SK-N-SH (cell line): ENCODE measurements around the gene MACROD2. TPM values are rescaled to one million over a fixed set of nuclear protein-coding genes. Genes with fewer than 3 reads are reported as not detected.

Source experiments
- CTCF ChIA-PET: fragments of 300-600, 350-600 bp; formaldehyde crosslinking; extraction: SDS; loops from one replicate; lab custom pipeline; 2021; lab: Yijun Ruan, JAX
- POLR2A ChIA-PET: fragments of 350-600 bp; sonication (Branson Sonifier 250); formaldehyde crosslinking; extraction: SDS; loops from one replicate; lab custom pipeline; 2020; ENCODE audit warnings: antibody characterized with exemption, inconsistent platforms; lab: Yijun Ruan, JAX
- DNase-seq: peaks from one replicate; pipeline ENCODE4 v3.0.0; 2012
- H2AFZ ChIP-seq: fragments of 200-600 bp; sonication (generic); 2 replicates; pipeline ENCODE4 v1.8.1; 2016; ENCODE audit warnings: antibody characterized with exemption, mild to moderate bottlenecking, low read depth
- H3F3A ChIP-seq: fragments of 200-600 bp; sonication (generic); replicated peaks from 2 replicates; pipeline ENCODE3; 2016; ENCODE audit warnings: antibody characterized with exemption, mild to moderate bottlenecking; ENCODE audit not compliant: insufficient read depth
- H3K27ac ChIP-seq, 2 experiments: fragments of 200-500 bp in 1 of 2; fragments of 200-600 bp in 1 of 2; sonication (Bioruptor generic) in 1 of 2; sonication (generic), shearing (Covaris generic) in 1 of 2; 2 replicates each; pipeline versions ENCODE4 v1.5.1 to v1.6.1; 2014 to 2016; ENCODE audit warnings: low read depth in 2 of 2, inconsistent platforms in 1 of 2, low read length in 1 of 2, mild to moderate bottlenecking in 1 of 2, mixed read lengths in 1 of 2
- H3K27me3 ChIP-seq: fragments of 200-600 bp; sonication (generic), shearing (Covaris generic); 2 replicates; pipeline ENCODE4 v1.6.1; 2016; ENCODE audit warnings: mixed run types; ENCODE audit not compliant: insufficient read depth
- H3K36me3 ChIP-seq, 2 experiments: fragments of 200-500 bp in 1 of 2; fragments of 200-600 bp in 1 of 2; sonication (Bioruptor generic) in 1 of 2; sonication (generic) in 1 of 2; replicated peaks in 1 of 2; 2 replicates each; pipeline versions ENCODE3 to v1.5.1; 2014 to 2016; ENCODE audit warnings: low read length in 1 of 2, mild to moderate bottlenecking in 1 of 2; ENCODE audit not compliant: insufficient read depth in 2 of 2, control insufficient read depth in 1 of 2
- H3K4me1 ChIP-seq, 2 experiments: fragments of 200-500 bp in 1 of 2; fragments of 200-600 bp in 1 of 2; sonication (Bioruptor generic) in 1 of 2; sonication (generic), shearing (Covaris generic) in 1 of 2; 2 replicates each; pipeline versions ENCODE4 v1.5.1 to v1.6.1; 2014 to 2016; ENCODE audit warnings: low read depth in 1 of 2, low read length in 1 of 2, mixed run types in 1 of 2; ENCODE audit not compliant: insufficient read depth in 2 of 2, control insufficient read depth in 1 of 2
- H3K4me2 ChIP-seq: fragments of 200-600 bp; sonication (generic), shearing (Covaris generic); 2 replicates; pipeline ENCODE4 v1.6.1; 2017; ENCODE audit warnings: mixed run types
- H3K4me3 ChIP-seq, 2 experiments: fragments of 200-500 bp in 1 of 2; fragments of 200-600 bp in 1 of 2; sonication (Bioruptor generic) in 1 of 2; sonication (generic), shearing (Covaris generic) in 1 of 2; 2 replicates each; pipeline versions ENCODE4 v1.5.1 to v1.8.1; 2014 to 2016; ENCODE audit warnings: low read depth in 2 of 2, inconsistent platforms in 1 of 2, low read length in 1 of 2, mild to moderate bottlenecking in 1 of 2, mixed read lengths in 1 of 2, moderate library complexity in 1 of 2
- H3K79me2 ChIP-seq: fragments of 200-600 bp; sonication (generic); 2 replicates; pipeline ENCODE4 v1.8.1; 2017; ENCODE audit warnings: mild to moderate bottlenecking; ENCODE audit not compliant: insufficient read depth
- H3K9ac ChIP-seq: fragments of 200-600 bp; sonication (generic); 2 replicates; pipeline ENCODE4 v1.6.1; 2017; ENCODE audit warnings: mixed run types
- H3K9me2 ChIP-seq: fragments of 200-600 bp; sonication (generic); 2 replicates; pipeline ENCODE4 v1.6.1; 2017; ENCODE audit warnings: mixed run types
- H3K9me3 ChIP-seq: fragments of 200-600 bp; sonication (generic); 2 replicates; pipeline ENCODE4 v1.6.1; 2017; ENCODE audit warnings: mixed run types, mild to moderate bottlenecking, moderate library complexity
- H4K20me1 ChIP-seq: fragments of 200-600 bp; sonication (generic); 2 replicates; pipeline ENCODE4 v1.6.1; 2017; ENCODE audit warnings: mild to moderate bottlenecking, mixed run types; ENCODE audit not compliant: insufficient read depth
- CHD2 ChIP-seq: fragments of 150-350 bp; IDR thresholded peaks from 2 replicates; pipeline ENCODE4 v1.6.1; 2018; ENCODE audit warnings: low read length; ENCODE audit not compliant: partially characterized antibody
- CTCF ChIP-seq: fragments of 200-600 bp; sonication (generic); IDR thresholded peaks from 2 replicates; pipeline ENCODE4 v1.6.1; 2017; ENCODE audit warnings: antibody characterized with exemption, mild to moderate bottlenecking, moderate library complexity
- ELF1 ChIP-seq: IDR thresholded peaks from 2 replicates; pipeline ENCODE4 v1.4.0; 2012
- FOSL2 ChIP-seq: IDR thresholded peaks from 2 replicates; pipeline ENCODE4 v1.4.0; 2012; ENCODE audit warnings: low read depth, mild to moderate bottlenecking, moderate library complexity, borderline replicate concordance
- FOXJ3 ChIP-seq: sonication (generic); formaldehyde crosslinking; IDR thresholded peaks from 2 replicates; pipeline ENCODE4 v1.5.1; 2020; ENCODE audit warnings: mild to moderate bottlenecking, missing genetic modification reagents
- GATA2 ChIP-seq: sonication (generic); formaldehyde crosslinking; IDR thresholded peaks from 2 replicates; pipeline ENCODE4 v1.5.0; 2020; ENCODE audit warnings: mild to moderate bottlenecking, missing genetic modification reagents
- IRF3 ChIP-seq: fragments of 150-350 bp; IDR thresholded peaks from 2 replicates; pipeline ENCODE4 v1.6.1; 2016; ENCODE audit warnings: mild to moderate bottlenecking, low read depth, low read length
- JUND ChIP-seq: IDR thresholded peaks from 2 replicates; pipeline ENCODE4 v1.4.0; 2012
- MAX ChIP-seq: IDR thresholded peaks from 2 replicates; pipeline ENCODE4 v1.4.0; 2012; ENCODE audit warnings: low read depth
- MXI1 ChIP-seq: IDR thresholded peaks from 2 replicates; pipeline ENCODE4 v1.6.1; 2012; ENCODE audit warnings: mild to moderate bottlenecking, low read depth, low read length, improper control_type of control experiment
- RAD21 ChIP-seq: IDR thresholded peaks from 2 replicates; pipeline ENCODE4 v1.6.1; 2012; ENCODE audit warnings: mild to moderate bottlenecking, low read length
- RCOR1 ChIP-seq: fragments of 150-350 bp; IDR thresholded peaks from 2 replicates; pipeline ENCODE4 v1.6.1; 2017; ENCODE audit warnings: antibody characterized with exemption, low read length
- REST ChIP-seq: IDR thresholded peaks from 2 replicates; pipeline ENCODE4 v1.6.1; 2012; ENCODE audit warnings: mild to moderate bottlenecking, low read depth, low read length, moderate library complexity
- RFX5 ChIP-seq: IDR thresholded peaks from 2 replicates; pipeline ENCODE4 v1.6.1; 2012; ENCODE audit warnings: mild to moderate bottlenecking, improper control_type of control experiment, low read length
- TAF1 ChIP-seq: IDR thresholded peaks from 2 replicates; pipeline ENCODE4 v1.6.1; 2012; ENCODE audit warnings: low read depth, mild to moderate bottlenecking, low read length, moderate library complexity, borderline replicate concordance
- TCF12 ChIP-seq: IDR thresholded peaks from 2 replicates; pipeline ENCODE4 v1.4.0; 2012
- TEAD4 ChIP-seq: IDR thresholded peaks from 2 replicates; pipeline ENCODE4 v1.4.0; 2012; ENCODE audit warnings: mild to moderate bottlenecking, borderline replicate concordance; ENCODE audit not compliant: insufficient read depth
- USF1 ChIP-seq: IDR thresholded peaks from 2 replicates; pipeline ENCODE4 v1.4.0; 2012; ENCODE audit warnings: low read depth, borderline replicate concordance
- YY1 ChIP-seq: IDR thresholded peaks from 2 replicates; pipeline ENCODE4 v1.4.0; 2012; ENCODE audit warnings: low read depth, mild to moderate bottlenecking
- WGBS: methylation state at CpG from one replicate; pipeline ENCODE4 v1.1.6; 2017; ENCODE audit warnings: low lambda C conversion rate; 5-methylcytosine and 5-hydroxymethylcytosine counted together
- polyA plus RNA-seq, 3 experiments: library from polyadenylated mRNA; depleted of rRNA; stranded (reverse); fragments of >200 nt; gene quantifications; 2 replicates each; pipeline ENCODE4 v1.2.3, GENCODE V29; 2012

Gene MACROD2
- polyA plus RNA-seq, 1 of the 3 experiments (the other 2 are of a cell fraction) = 0.33 TPM

GRCh38 chr20:15584507-15584906 is 1589.2 kb downstream of the MACROD2 start (continued):
- TF ChIP-seq CTCF = no peak
- TF ChIP-seq RCOR1 = no peak
- no peak for TF ChIP-seq FOXJ3 (CRISPR knock-in tag)

- TF ChIP-seq GATA2 (CRISPR knock-in tag) (no peak), TAF1 (no peak), RAD21 (no peak), ELF1 (no peak), MXI1 (no peak)
- CTCF ChIA-PET = no interaction called here
- 50% methylated on average over 4 of the region's 4 CpGs for WGBS
Measured at GRCh38 chr20:15593081-15593480, 1597.8 kb downstream of the MACROD2 start.

GRCh38 chr20:15594158-15594695 is 1598.9 kb downstream of the MACROD2 start:
- Histone ChIP-seq H3K36me3 (no peaks in the 10 kb centered on the region), H3K27me3 (no peaks in the 10 kb centered on the region), H3K4me2 (no peak overlapping the region), H3K9me3 (no peaks in the 10 kb centered on the region), H3K4me3 (no peak overlapping the region), H3K27ac (no peak overlapping the region), H3K9ac (no peak overlapping the region), H3K79me2 (no peaks in the 10 kb centered on the region), H3K9me2 (no peaks in the 10 kb centered on the region), H3K4me1 (peaks cover 0 to 4% of the 10 kb centered on the region in 2 experiments; a peak in 2 of 4 replicates), H3F3A (no peaks in the 10 kb centered on the region), H4K20me1 (no peaks in the 10 kb centered on the region), H2AFZ (no peak overlapping the region)
- DNase-seq = no peak
- WGBS = 34% methylated on average over 2 of the region's 2 CpGs
- ChIA-PET CTCF (no interaction called here), POLR2A (no interaction called here)
- TF ChIP-seq YY1 = no peak
- no peak for TF ChIP-seq MAX
- TF ChIP-seq RAD21 = no peak
- no peak for TF ChIP-seq MXI1
- TF ChIP-seq IRF3 = no peak
- no peak for TF ChIP-seq JUND
- no peak for TF ChIP-seq FOSL2
- no peak for TF ChIP-seq TCF12
- TF ChIP-seq TEAD4 = no peak
- TF ChIP-seq CHD2 = no peak
- TF ChIP-seq REST = no peak
- no peak for TF ChIP-seq RFX5
- TF ChIP-seq USF1 = no peak

More at GRCh38 chr20:15593081-15593480, 1597.8 kb downstream of the MACROD2 start:
- no peaks in the 10 kb centered on the region for H3K9me3 ChIP-seq
- no peak overlapping the region for H3K4me3 ChIP-seq
- no peaks in the 10 kb centered on the region for H4K20me1 ChIP-seq
- H3K9ac ChIP-seq = no peak overlapping the region
- H3F3A ChIP-seq = no peaks in the 10 kb centered on the region
- H2AFZ ChIP-seq = no peak overlapping the region
- H3K79me2 ChIP-seq = no peaks in the 10 kb centered on the region
- no peaks in the 10 kb centered on the region for H3K27me3 ChIP-seq
- no peak overlapping the region; a peak in 1 of 4 replicates for H3K27ac ChIP-seq
- no peaks in the 10 kb centered on the region for H3K36me3 ChIP-seq
- no peak for DNase-seq
- H3K4me2 ChIP-seq = no peak overlapping the region
- POLR2A ChIA-PET = no interaction called here
- H3K9me2 ChIP-seq = no peaks in the 10 kb centered on the region
- H3K4me1 ChIP-seq = peaks cover 0 to 4% of the 10 kb centered on the region in 2 experiments; a peak in 2 of 4 replicates
